Upper lobe of right lung (tissue), 1 donor: ENCODE data around the gene FILIP1. TPM values are rescaled to one million over a fixed set of nuclear protein-coding genes. Genes with fewer than 3 reads are reported as not detected.
"Not testable (repeated sequence)": the region's sequence is repeated elsewhere in the genome, so short reads cannot be mapped to it uniquely, and the experiment has no call there.

Source experiments
- ATAC-seq: fragments of 200-7000 bp; cut with Tn5 transposase; one replicate; pipeline ENCODE4 v1.9.1; 2020; ENCODE audit warnings: mild to moderate bottlenecking, moderate library complexity
- DNase-seq: peaks from one replicate; pipeline ENCODE4 v3.0.0-alpha.2; 2020
- H3K27ac ChIP-seq: fragments of 200-600 bp; one replicate; pipeline ENCODE4 v1.8.0; 2022
- H3K27me3 ChIP-seq: fragments of 200-600 bp; one replicate; pipeline ENCODE4 v1.8.0; 2022; ENCODE audit warnings: mild to moderate bottlenecking
- H3K36me3 ChIP-seq: fragments of 200-600 bp; one replicate; pipeline ENCODE4 v1.8.0; 2022
- H3K4me1 ChIP-seq: fragments of 200-600 bp; one replicate; pipeline ENCODE4 v1.8.0; 2022
- H3K4me3 ChIP-seq: fragments of 200-600 bp; one replicate; pipeline ENCODE4 v1.8.0; 2022; ENCODE audit warnings: mild to moderate bottlenecking
- H3K9me3 ChIP-seq: fragments of 200-600 bp; one replicate; pipeline ENCODE4 v1.8.0; 2022
- intact Hi-C: fragments of 100-400 bp; cut with DNase I; formaldehyde crosslinking; loops from one replicate; pipeline ENCODE4 v1.11.0; 2022
- total RNA-seq: library from RNA; stranded (reverse); fragmentation: NEBNext Ultra II Directional; extraction: Animal tissue kit (Norgen Biotek cat#: 25700); gene quantifications from one replicate; pipeline ENCODE4 v1.2.1, GENCODE V29; 2021
- TF ChIP-seq, protein P1 (sequence below): fragments of 200-600 bp; IDR thresholded peaks from one replicate; pipeline ENCODE4 v1.8.0; 2022; ENCODE audit warnings: antibody characterized with exemption
- donor health status: DM: no; HTN: yes; CAD: no; lungs with severe emphysema.

The FILIP1 gene
- total RNA-seq, 1 donor from 2014 or later = 21.6 TPM

DNA sequence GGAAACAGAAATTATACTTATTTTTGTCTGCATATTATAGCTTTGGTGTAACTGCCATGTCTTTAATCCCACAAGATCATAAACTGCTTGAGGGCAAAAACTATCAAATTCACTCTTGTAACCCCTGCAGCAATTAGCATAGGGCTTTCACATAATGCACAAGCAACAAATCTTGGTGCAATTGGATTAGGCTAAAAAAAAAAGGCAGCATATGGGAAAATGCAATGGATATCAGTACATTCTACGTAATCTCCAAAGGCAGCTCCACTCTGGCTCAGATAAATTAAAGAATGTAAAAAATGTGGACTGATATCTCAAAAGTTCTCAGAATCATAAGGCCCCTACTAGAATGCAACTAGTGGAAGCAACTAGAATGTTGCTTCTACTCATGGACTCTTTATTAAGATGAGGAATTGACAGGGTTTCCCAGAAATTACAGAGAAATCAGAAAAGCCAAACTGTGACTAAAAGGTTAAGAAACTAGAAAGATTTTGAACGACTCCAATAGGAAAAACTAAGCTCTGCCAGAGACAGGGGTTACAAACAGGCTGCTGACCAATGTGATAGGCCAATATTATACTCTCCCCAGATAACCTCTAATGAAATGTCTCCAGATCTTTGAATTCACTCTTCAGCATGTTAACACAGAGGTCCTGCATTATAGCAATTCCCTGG, 55.0 kb downstream of the FILIP1 start:
- TF ChIP-seq, protein P1, sequence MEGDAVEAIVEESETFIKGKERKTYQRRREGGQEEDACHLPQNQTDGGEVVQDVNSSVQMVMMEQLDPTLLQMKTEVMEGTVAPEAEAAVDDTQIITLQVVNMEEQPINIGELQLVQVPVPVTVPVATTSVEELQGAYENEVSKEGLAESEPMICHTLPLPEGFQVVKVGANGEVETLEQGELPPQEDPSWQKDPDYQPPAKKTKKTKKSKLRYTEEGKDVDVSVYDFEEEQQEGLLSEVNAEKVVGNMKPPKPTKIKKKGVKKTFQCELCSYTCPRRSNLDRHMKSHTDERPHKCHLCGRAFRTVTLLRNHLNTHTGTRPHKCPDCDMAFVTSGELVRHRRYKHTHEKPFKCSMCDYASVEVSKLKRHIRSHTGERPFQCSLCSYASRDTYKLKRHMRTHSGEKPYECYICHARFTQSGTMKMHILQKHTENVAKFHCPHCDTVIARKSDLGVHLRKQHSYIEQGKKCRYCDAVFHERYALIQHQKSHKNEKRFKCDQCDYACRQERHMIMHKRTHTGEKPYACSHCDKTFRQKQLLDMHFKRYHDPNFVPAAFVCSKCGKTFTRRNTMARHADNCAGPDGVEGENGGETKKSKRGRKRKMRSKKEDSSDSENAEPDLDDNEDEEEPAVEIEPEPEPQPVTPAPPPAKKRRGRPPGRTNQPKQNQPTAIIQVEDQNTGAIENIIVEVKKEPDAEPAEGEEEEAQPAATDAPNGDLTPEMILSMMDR = no peak
- intact Hi-C loops = no loop called here
- DNase-seq = no peak
- Histone ChIP-seq H3K27ac (peak overlapping the region; percentile 6), H3K4me1 (peaks cover 14% of the 10 kb centered on the region), H3K27me3 (no peaks in the 10 kb centered on the region), H3K4me3 (no peak overlapping the region), H3K36me3 (no peaks in the 10 kb centered on the region), H3K9me3 (no peaks in the 10 kb centered on the region)
- ATAC-seq = no peak

GRCh38 chr6:75438013-75438431, 55.6 kb downstream of the FILIP1 start:
- TF ChIP-seq, protein P1 = no peak
- DNase-seq = no peak
- no peaks in the 10 kb centered on the region for H3K27me3 ChIP-seq
- no peaks in the 10 kb centered on the region for H3K9me3 ChIP-seq
- peak overlapping the region; percentile 45 for H3K27ac ChIP-seq
- no peaks in the 10 kb centered on the region for H3K36me3 ChIP-seq
- ATAC-seq = no peak
- peaks cover 14% of the 10 kb centered on the region for H3K4me1 ChIP-seq
- intact Hi-C loops = no loop called here
- H3K4me3 ChIP-seq = no peak overlapping the region

DNA sequence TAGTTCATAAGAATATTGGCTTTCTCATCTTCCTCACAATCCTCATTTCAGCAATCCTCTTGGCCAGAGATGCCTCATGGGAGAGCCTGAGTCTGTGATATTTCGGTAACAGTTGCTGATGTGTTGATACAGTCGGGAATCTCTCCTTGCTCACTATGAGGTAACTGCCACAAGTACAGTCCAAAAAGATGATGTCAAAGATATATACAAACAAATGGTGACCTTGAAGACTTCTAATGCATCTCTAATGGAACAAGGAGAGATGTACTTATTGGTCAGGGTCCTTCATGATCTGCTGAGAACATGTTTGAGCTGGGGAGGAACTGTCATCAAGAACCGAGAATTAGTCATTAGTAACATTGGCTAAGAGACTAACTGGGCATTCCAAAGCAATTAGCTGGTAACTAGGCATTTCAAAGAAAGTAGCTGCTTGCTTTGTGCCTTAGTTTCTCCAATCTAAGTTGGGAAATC, 56.1 kb downstream of the FILIP1 start:
- Histone ChIP-seq H3K27ac (peak overlapping the region; percentile 45), H3K4me1 (peaks cover 14% of the 10 kb centered on the region), H3K9me3 (no peaks in the 10 kb centered on the region), H3K36me3 (no peaks in the 10 kb centered on the region), H3K27me3 (no peaks in the 10 kb centered on the region), H3K4me3 (no peak overlapping the region)
- ATAC-seq = peak; percentile 42
- TF ChIP-seq, protein P1 = no peak
- intact Hi-C loops = no loop called here
- no peak for DNase-seq

DNA sequence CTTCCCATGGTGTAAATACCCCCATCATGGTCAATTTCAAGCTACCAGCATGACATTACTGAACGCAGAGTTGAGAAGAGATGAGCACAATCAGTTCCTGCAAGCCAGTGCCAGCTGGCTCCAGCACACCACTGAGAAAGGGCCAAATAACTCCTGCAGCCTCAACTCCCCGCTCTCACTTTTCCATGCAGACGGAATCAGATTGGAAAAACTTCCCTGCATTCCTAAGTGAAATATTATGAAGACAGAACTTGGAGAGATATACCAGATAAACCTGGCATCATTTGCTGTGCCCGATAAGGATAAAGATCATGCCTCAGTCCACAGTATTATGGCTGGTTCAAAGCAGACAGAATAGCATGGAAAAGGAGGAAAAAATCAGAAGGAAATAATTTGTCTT, 56.7 kb downstream of the FILIP1 start:
- H3K27ac ChIP-seq = peak overlapping the region; percentile 45
- H3K36me3 ChIP-seq = no peaks in the 10 kb centered on the region
- H3K27me3 ChIP-seq = no peaks in the 10 kb centered on the region
- intact Hi-C loops = no loop called here
- TF ChIP-seq, protein P1 = no peak
- peak; percentile 31 for ATAC-seq
- DNase-seq = no peak
- no peaks in the 10 kb centered on the region for H3K9me3 ChIP-seq
- no peak overlapping the region for H3K4me3 ChIP-seq
- H3K4me1 ChIP-seq = peaks cover 14% of the 10 kb centered on the region

DNA sequence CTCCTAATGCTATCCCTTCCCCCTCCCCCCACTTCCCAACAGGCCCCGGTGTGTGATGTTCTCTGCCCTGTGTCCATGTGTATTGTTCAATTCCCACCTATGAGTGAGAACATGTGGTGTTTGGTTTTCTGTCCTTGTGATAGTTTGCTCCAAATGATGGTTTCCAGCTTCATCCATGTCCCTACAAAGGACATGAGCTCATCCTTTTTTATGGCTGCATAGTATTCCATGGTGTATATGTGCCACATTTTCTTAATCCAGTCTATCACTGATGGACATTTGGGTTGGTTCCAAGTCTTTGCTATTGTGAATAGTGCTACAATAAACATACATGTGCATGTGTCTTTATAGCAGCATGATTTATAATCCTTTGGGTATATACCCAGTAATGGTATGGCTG, 60.8 kb downstream of the FILIP1 start:
- H3K36me3 ChIP-seq, ATAC-seq, DNase-seq, H3K27ac ChIP-seq, H3K9me3 ChIP-seq, intact Hi-C loops, H3K4me3 ChIP-seq, H3K27me3 ChIP-seq, H3K4me1 ChIP-seq: not testable (repeated sequence)

GRCh38 chr6:75431379-75431778, 62.2 kb downstream of the FILIP1 start:
- Histone ChIP-seq H3K27ac (no peak overlapping the region), H3K4me3 (no peak overlapping the region), H3K9me3 (no peaks in the 10 kb centered on the region), H3K27me3 (no peaks in the 10 kb centered on the region), H3K4me1 (no peaks in the 10 kb centered on the region), H3K36me3 (no peaks in the 10 kb centered on the region)
- TF ChIP-seq, protein P1 = no peak
- DNase-seq (no peak), ATAC-seq (peak; percentile 39)
- intact Hi-C loops = no loop called here
